Stimulated activated CD4-positive, alpha-beta T cell treated with anti-CD3 and anti-CD28 coated beads, Interleukin-4, amount 100 ng/mL, for 1 hour (primary cell): ENCODE measurements around the gene SLC16A8.
"Not testable (repeated sequence)": the region's sequence is repeated elsewhere in the genome, so short reads cannot be mapped to it uniquely, and the experiment has no call there.

ENCODE experiments used
- DNase-seq: peaks from one replicate; pipeline ENCODE4 v3.0.0-alpha.2; 2020

SLC16A8 gene

GRCh38 chr22:38085501-38085900 is 1.5 kb upstream of the SLC16A8 start:
- DNase-seq: no peak

GRCh38 chr22:38085056-38085455 is 1.1 kb upstream of the SLC16A8 start:
- no peak for DNase-seq

GRCh38 chr22:38082986-38083710 is 836 bp downstream of the SLC16A8 start:
- no peak for DNase-seq

- DNase-seq: no peak
Observed at GRCh38 chr22:38081941-38082828, 1.8 kb downstream of the SLC16A8 start.

GRCh38 chr22:38081636-38081940 is 2.4 kb downstream of the SLC16A8 start:
- DNase-seq: no peak

- DNase-seq: no peak
Observed at GRCh38 chr22:38080850-38081635, 2.9 kb downstream of the SLC16A8 start.

- DNase-seq: no peak
Observed at GRCh38 chr22:38080474-38080849, 3.5 kb downstream of the SLC16A8 start.

GRCh38 chr22:38079804-38080203 is 4.2 kb downstream of the SLC16A8 start:
- no peak for DNase-seq

GRCh38 chr22:38079208-38079607 is 4.8 kb downstream of the SLC16A8 start:
- not testable (repeated sequence) for DNase-seq

GRCh38 chr22:38078046-38078840 is 5.7 kb downstream of the SLC16A8 start:
- no peak for DNase-seq

- DNase-seq: no peak
Observed at GRCh38 chr22:38077595-38077994, 6.4 kb downstream of the SLC16A8 start.

- no peak for DNase-seq
Observed at GRCh38 chr22:38077096-38077495, 6.9 kb downstream of the SLC16A8 start.

- DNase-seq: no peak
Observed at GRCh38 chr22:38075961-38076360, 8.0 kb downstream of the SLC16A8 start.

GRCh38 chr22:38075105-38075825 is 8.7 kb downstream of the SLC16A8 start:
- DNase-seq: no peak

GRCh38 chr22:38074181-38075104 is 9.5 kb downstream of the SLC16A8 start:
- no peak for DNase-seq

- no peak for DNase-seq
Observed at GRCh38 chr22:38073150-38074130, 10.5 kb downstream of the SLC16A8 start.

- DNase-seq: no peak
Observed at GRCh38 chr22:38072322-38073149, 11.4 kb downstream of the SLC16A8 start.
